Fibroblast of the aortic adventitia (primary cell): Measurements from ENCODE around the gene UQCC5. TPM values are rescaled to one million over a fixed set of nuclear protein-coding genes. Genes with fewer than 3 reads are reported as not detected.

ENCODE experiments used
- DNase-seq: peaks from one replicate; pipeline ENCODE4 v3.0.0-alpha.2; 2010; ENCODE audit warnings: low read depth
- H3K4me3 ChIP-seq: 2 replicates; pipeline ENCODE4 v1.5.1; 2011; ENCODE audit warnings: low read depth, mild to moderate bottlenecking, control low read depth, low read length, moderate library complexity
- total RNA-seq: library from RNA; depleted of rRNA; stranded (reverse); fragments of >200 nt; gene quantifications from 2 replicates; pipeline ENCODE4 v1.2.3, GENCODE V29; 2012; ENCODE audit warnings: low replicate concordance
- TF ChIP-seq, protein P1 (sequence below): IDR thresholded peaks from 2 replicates; pipeline ENCODE4 v1.5.1; 2011; ENCODE audit warnings: mild to moderate bottlenecking, low read length, control low read depth, inconsistent platforms; ENCODE audit not compliant: insufficient read depth

UQCC5 gene
- total RNA-seq, 1 donor, result 7.7 TPM

GRCh38 chr3:52506266-52506966 lies 30.0 kb upstream of the UQCC5 start:
- TF ChIP-seq, protein P1, sequence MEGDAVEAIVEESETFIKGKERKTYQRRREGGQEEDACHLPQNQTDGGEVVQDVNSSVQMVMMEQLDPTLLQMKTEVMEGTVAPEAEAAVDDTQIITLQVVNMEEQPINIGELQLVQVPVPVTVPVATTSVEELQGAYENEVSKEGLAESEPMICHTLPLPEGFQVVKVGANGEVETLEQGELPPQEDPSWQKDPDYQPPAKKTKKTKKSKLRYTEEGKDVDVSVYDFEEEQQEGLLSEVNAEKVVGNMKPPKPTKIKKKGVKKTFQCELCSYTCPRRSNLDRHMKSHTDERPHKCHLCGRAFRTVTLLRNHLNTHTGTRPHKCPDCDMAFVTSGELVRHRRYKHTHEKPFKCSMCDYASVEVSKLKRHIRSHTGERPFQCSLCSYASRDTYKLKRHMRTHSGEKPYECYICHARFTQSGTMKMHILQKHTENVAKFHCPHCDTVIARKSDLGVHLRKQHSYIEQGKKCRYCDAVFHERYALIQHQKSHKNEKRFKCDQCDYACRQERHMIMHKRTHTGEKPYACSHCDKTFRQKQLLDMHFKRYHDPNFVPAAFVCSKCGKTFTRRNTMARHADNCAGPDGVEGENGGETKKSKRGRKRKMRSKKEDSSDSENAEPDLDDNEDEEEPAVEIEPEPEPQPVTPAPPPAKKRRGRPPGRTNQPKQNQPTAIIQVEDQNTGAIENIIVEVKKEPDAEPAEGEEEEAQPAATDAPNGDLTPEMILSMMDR, result no peak
- no peak for DNase-seq
- no peak overlapping the region for H3K4me3 ChIP-seq

DNA sequence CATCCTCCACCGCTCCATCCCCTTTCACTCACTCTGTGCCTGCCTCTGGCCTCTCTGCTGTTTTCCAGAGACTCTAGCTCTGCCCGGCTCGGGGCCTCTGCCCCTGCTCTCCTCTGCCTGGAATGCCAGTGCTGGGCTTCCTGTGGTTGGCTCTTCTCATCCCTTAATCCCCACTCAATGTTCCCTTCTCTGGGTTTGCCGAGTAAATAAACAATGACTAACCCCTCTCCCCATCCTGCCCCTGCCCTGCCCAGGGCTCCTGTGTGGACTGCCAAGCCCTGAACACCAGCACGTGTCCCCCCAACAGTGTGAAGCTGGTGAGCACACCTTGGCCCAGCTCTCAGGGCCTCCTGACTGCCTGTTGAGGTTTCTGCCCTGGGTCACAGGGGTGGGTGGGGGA lies 29.0 kb upstream of the UQCC5 start:
- no peak for DNase-seq
- TF ChIP-seq, protein P1, result no peak

GRCh38 chr3:52509753-52510328 lies 26.6 kb upstream of the UQCC5 start:
- TF ChIP-seq, protein P1, result no peak
- no peak overlapping the region for H3K4me3 ChIP-seq
- DNase-seq, result no peak

More for the DNA sequence above, 29.0 kb upstream of the UQCC5 start:
- no peak overlapping the region for H3K4me3 ChIP-seq

GRCh38 chr3:52511509-52511908 lies 24.9 kb upstream of the UQCC5 start:
- TF ChIP-seq, protein P1, result no peak
- H3K4me3 ChIP-seq, result no peak overlapping the region
- no peak for DNase-seq

- DNase-seq, result no peak
- TF ChIP-seq, protein P1, result no peak
- no peak overlapping the region for H3K4me3 ChIP-seq
Measured at GRCh38 chr3:52512105-52512504, 24.3 kb upstream of the UQCC5 start.

DNA sequence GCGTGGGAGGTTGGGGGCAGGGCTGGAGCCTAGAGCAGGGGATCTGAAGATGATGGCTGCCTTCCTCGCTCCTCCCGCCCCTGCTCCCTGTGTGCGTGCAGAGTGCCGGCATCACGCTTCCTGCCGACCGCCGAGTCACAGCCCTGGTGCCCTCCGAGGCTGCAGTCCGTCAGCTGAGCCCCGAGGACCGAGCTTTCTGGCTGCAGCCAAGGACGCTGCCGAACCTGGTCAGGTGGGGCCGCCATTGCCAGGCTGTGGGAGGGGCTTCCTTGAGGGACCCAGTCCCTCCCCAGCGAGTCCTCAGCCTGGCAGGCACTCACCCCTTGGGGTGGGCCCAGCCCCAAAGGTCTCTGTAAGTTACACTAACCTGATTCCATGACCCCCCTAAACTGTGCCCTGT lies 23.7 kb upstream of the UQCC5 start:
- DNase-seq, result no peak
- TF ChIP-seq, protein P1, result no peak
- H3K4me3 ChIP-seq, result no peak overlapping the region
